GM12801 (cell line): ENCODE results near the gene GLTP.

ENCODE experiments used
- CTCF ChIP-seq: IDR thresholded peaks from one replicate; pipeline ENCODE4 v1.5.1; 2011; ENCODE audit warnings: control low read depth; ENCODE audit not compliant: insufficient read length; ENCODE audit errors: extremely low read depth

Gene GLTP

GRCh38 chr12:109870648-109871047 is 9.7 kb downstream of the GLTP start:
- TF ChIP-seq CTCF = no peak

GRCh38 chr12:109868182-109869051 is 11.9 kb downstream of the GLTP start:
- no peak for TF ChIP-seq CTCF

GRCh38 chr12:109864916-109865315 is 15.4 kb downstream of the GLTP start:
- TF ChIP-seq CTCF = no peak

- TF ChIP-seq CTCF = no peak
Observed at GRCh38 chr12:109863847-109864712, 16.3 kb downstream of the GLTP start.

GRCh38 chr12:109861689-109862314 is 18.5 kb downstream of the GLTP start:
- no peak for TF ChIP-seq CTCF

GRCh38 chr12:109860977-109861376 is 19.4 kb downstream of the GLTP start:
- no peak for TF ChIP-seq CTCF

- TF ChIP-seq CTCF = no peak
Observed at GRCh38 chr12:109858764-109859163, 21.6 kb downstream of the GLTP start.
